GM21619 (cell line): ENCODE results near the gene CACNA2D3.

Experiments
- ATAC-seq: cut with Tn5 transposase; IDR thresholded peaks from one replicate; pipeline ENCODE4 v1.9.1; 2021; ENCODE audit not compliant: unreplicated experiment

CACNA2D3 gene

DNA sequence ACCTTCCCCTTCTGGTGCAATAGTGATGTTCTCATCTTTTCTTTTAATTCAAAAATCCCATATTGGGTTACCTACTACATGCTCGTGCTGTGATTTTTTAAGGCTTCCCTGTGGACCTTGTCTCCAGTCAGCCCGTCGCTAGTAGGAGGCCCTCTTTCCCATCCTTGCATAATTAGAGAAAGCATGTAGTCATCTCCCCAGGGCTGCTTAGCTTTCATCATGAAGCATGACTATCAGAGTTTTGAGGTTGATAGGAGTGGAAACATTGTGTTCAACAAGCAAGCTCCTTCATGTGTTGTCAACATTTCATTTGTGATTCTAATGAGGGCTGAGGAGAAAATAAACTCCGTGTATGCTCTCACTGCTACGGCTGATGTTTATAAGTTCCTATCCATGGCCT, 814.2 kb downstream of the CACNA2D3 start:
- no peak for ATAC-seq

DNA sequence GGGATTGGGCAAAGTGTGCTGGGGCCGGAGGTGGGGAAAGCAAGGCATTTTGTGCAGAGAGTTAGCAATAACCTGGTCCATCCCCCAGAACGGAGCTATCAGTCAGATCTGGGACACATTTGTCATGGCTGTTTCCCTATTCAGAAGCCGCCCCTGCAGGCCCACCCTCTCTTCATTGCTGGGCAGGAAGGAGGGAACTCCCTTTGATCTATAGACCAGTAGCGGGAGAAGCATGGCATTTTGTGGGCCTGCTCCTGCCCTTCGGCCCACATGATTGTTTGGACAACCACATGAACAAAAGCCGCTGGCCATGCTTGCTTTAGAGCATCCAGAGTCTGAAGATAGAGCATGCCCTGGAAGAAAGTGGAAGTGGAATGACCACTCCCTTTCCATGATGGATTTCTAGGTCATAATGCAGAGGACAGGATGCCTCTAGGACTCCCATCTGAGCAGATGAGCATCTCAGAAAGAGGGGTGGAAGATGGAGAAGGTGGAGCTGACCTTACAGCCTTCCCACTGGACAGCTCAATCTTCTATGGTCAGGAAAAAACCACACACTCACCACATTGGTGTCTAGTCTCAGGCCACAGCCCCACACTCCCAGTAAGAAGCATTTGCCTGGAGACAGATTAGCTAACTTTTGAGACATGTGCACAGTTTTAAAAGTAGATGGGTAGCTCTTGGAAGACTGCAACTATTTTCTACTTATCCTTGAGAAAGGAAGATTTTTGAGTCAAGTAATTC, 817.4 kb downstream of the CACNA2D3 start:
- no peak for ATAC-seq

DNA sequence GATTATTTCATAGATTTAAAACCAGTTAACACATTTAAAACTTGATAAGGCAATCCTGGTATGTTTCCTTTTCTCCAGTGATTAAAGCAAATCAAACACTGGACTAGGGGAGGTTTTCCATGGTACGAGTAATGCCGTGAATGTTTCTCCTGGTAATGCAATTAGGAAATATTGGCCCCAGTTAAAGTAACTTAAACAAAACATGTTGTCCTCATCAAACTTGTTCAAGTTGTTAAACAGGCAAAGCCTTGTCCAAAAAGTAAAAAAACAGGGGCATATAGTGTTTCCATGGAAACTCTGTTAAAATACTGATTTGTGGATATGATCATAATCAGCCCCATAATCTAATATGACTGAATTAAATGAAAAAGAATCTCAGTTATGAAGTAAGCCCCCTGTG, 818.6 kb downstream of the CACNA2D3 start:
- ATAC-seq: no peak

DNA sequence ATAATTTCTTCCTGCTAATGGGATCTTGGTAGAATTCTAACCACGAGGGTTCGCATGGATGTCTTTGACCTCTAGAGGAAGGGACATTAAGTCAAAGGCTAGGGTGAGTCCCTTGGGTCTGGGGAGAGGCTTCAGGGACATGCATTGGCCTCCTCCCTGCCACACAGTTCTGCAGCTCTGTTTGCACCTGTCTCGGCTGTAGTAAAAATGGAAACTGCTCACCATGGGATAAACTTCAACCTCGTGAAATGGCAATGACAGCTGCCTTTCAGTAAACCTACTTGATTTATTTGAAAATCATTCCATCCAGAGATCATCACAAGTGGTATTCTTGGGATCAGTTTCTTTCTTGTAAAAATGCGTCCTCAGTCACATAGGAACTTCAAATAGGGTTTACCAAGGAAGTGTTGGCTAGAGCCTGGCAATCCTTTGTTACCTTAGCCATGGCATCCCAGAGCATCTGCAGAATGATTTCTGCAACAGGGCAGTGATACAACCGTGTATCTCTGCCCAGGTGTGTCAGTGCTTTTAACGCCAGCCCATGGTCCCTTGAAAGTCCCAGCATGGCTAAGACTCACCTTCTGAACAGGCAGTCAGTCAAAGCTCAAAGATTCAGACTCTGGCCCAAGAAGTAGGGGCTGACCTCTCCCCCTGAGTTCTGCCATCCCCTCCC, 819.5 kb downstream of the CACNA2D3 start:
- no peak for ATAC-seq

DNA sequence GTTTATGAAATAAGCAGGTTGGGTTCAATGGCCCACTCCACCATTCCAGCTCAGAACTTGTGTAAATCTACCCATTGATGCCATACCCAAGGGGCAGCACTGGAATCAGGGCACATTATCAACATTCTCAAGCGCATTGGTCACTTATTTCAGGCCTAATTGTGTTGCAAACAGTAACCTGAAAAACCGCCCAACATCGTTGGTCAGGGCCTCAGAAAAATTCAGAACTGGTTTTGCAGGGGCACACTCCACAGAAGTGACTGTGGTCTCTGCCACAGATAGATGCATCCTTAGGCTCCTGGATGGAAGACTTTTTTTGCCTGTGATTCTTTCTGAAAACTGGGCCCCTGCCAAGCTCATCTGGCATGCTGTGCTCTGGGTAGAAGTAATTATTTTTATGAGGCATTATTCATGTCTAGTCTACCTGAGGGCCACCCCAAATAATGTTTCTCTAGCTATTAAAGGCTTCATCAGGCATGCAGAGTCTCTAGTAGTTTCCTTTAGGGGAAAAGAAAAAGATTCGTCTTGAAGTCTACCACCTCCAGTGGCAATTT, 827.2 kb downstream of the CACNA2D3 start:
- ATAC-seq: no peak

DNA sequence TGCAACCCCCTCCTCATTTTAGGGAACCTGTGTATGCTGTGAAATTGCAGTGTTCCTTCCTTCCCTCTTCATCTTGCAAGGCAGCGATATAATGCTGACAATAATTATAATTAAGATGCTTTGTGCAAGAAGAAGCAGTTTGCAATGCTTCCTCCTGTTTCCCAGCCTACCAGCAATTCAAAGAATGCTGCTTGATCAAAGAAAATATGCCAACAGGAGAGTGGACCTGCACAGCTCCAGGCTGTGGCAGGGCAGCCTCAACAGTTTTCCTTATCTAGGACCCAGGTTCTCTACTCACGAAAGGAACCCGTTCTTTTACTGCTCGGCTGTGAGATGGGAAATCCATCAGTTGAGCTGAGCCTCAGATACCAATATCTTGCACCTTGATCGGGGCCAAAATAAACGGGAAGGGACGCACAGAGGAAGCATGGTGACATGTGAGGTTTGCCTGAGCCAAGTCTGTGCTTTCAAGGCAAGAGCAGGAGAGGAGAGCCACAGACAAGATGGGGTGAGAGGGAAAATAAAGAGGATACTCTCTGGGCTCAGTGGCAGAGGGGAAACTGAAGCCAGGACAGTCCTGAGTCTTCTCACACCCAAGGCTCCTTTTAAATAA, 828.1 kb downstream of the CACNA2D3 start:
- no peak for ATAC-seq

DNA sequence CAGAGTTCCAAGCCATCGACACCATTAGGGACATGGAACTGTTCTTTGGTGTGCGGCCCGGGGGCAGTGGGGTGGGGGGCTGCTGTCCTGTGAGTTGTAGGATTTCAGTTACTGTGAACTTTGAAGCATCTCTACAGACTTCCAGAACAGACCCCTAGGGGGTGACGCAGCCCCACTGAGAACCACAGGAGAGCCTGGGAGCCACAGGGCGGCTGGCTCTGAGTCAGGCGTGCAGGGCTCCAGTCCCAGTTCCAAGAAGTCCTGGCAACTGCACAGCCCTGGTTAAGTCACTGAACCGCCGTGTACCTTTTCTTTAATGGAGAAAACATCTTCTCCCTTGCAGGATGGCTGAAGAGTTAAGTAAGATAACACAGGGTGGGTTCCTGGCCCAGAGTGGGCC, 829.1 kb downstream of the CACNA2D3 start:
- no peak for ATAC-seq

DNA sequence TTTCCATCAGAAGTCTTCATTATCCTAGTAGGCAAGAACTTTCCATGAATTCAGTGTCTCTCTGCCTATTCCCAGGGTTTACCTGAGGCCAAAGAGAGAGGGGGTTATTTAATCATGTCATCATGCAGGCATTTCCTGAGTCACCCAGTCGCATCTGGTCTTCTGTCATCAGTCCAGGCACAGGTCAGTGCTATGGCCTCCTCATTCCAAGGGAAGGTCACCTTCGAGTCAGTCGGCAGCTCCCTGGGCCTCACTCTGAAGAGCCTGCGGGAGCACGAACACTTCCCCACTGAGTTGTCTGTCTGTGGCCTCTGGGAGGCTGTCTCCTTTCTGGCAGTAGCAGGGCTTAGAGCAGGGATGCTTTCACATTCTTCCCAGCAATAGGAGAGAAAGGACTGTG, 831.7 kb downstream of the CACNA2D3 start:
- ATAC-seq: no peak

DNA sequence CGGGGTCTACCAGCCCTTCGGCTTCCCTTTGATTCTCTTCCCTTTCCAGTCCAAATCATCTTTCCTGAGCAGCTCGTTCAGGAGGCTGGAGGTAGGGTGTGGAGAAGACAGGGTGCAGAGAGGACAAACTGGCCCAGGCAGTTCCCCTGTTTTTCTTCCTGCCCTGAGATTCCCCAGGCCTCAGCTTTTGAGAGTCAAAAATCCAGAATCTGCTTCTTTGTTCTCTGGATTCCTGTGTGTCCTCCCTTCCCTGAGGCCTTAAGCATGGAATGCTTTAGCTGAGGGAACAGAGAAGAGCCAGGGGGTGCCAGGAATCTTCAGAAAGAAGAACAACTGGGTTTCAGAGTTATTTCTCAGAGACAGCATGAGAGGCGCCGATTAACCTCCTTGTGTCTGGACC, 832.2 kb downstream of the CACNA2D3 start:
- no peak for ATAC-seq

DNA sequence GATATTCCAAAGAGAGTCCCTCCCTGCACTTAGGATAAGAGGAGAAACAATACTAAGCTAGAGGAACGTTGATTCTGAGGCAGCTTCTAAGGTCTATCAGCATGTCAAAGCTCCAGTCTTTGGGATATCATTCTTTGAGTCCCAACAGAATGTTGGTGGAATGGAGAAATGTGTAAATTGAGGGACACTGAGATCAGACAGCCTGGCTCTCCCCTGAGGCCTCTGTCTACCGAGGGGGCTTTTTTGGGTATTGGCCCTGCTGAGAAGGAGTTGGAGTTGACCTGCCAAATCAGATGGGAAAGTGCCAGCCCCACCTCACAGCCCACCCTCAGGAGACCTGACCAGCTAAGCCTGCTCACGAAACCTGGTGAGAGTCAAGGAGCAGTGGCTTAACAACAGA, 833.1 kb downstream of the CACNA2D3 start:
- ATAC-seq: no peak

DNA sequence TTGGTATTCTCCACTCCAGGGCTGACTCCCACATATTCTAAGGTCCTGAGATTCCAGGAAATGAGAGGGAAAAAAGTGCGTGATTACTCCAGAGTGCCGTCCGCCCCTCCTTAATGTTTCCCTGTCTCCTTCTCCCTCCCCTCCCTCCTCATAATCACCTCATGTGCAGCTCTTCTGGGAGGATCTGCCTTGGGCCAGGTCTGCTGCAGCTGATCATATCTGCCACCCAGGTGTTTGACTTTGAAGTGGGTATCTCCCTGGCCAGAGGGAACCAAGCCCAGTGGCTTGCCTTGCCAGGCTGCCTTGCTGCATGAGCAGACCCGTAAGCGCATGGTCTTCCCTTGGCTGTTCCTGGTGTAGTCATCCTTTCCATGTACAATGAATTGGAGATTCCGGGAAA, 833.6 kb downstream of the CACNA2D3 start:
- ATAC-seq: no peak

DNA sequence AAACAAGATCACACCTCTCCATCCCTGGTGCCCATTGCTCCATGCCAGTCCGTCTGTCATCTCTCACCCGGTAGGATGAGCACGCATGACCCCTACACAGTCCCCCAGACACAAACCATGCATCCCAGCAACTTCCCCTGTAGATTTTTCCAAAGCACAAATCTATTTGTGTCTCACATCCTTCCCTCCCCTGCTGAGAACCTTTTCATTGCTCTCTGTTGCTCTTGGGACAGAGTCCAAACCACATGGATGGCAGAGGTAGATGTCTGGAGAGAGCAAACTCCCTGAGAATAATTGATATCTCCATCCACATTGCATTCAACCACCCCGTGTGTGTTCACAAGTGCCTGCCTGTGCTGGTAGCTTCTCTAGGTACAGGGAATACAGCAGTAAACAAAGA, 835.4 kb downstream of the CACNA2D3 start:
- no peak for ATAC-seq

DNA sequence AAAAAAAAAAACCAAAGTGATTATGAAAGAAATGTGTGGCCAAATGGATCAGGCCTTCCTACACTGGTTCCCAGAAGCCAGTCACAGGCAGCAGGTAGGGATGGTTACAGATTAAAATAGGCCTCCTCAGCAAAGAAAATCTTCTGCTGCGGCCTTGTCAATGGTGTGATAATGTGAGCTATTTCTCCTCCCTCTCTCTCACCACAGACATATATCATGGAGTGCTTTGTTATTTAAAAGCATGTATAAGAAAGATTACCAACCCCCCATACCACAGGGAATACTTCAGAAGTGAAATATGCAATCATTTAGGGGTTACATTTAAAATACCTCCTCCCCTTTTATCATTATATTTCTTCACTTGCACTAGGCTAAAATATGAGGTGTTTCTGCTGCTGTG, 837.7 kb downstream of the CACNA2D3 start:
- ATAC-seq: no peak

DNA sequence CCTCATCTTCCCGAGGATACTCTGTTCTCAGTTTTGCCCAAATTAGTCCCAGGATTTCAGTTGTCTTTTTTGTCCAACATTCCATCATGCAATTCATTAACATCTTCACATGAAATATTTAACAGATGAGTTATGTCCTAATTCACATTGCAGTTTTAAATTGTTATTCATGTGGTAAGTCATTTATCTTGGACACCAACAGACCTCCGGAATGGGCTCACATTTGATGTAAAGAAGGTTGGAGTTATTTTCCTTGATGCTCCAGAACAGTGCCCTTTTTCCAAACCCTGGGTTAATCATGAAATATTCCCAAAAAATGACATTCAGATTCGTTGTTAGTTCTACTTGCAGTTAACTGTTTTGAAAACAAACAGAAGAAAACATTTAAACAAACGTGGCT, 838.3 kb downstream of the CACNA2D3 start:
- no peak for ATAC-seq

DNA sequence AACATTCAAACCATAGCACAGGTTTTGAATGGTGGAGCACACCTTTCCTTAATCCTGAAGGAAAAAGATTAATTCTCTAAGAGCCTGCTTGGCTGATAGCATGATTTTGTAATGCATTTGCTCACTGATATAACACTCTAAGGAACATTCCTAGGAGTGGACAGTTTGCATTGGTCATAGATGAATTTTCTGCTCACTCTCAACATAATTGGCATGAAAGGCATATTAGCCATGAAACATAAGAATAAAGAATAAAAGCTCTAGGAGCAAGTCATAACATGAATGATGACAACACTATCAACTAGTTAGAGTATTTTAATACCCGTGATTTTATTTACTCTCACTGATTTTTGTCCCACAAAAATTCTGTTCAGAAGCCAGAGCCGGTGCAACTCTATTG, 839.8 kb downstream of the CACNA2D3 start:
- no peak for ATAC-seq

DNA sequence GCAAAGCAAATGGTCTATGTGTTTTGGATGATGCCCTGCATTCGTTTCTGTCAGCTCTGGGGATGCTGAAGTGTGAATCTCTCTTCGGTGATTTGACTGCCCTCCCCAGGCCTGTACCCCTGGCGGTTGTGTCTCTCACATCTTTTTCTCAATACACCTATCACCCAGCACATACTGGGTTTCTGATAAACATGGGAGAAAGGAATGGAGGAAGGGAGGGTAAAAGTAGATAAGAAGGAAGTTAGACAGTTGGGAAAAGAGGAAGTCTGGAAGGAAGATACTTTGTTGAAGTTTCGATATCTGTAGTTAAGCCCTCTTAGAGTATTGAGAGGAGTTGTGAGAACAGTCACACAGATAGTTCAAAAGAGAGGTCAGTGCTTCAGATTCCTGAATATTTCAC, 841.3 kb downstream of the CACNA2D3 start:
- no peak for ATAC-seq

DNA sequence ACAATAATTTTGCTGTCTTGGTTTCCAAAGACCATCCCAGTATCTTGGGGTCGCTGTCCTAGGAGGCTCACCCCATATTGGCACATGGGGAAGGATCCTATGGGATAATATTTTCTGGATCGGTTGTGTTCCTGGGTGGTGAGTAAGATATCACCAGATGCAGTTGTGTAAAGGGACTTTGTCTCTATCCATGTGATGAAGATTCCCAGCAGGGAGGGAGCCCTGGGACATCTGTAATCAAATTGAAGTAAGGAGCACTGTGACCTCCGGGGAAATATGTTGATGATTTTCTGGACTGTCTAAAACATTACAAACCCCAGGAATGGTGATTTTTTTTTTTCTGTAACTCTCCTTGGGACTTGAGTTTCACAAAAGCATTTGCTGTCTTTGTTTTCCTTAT, 841.7 kb downstream of the CACNA2D3 start:
- ATAC-seq: no peak

DNA sequence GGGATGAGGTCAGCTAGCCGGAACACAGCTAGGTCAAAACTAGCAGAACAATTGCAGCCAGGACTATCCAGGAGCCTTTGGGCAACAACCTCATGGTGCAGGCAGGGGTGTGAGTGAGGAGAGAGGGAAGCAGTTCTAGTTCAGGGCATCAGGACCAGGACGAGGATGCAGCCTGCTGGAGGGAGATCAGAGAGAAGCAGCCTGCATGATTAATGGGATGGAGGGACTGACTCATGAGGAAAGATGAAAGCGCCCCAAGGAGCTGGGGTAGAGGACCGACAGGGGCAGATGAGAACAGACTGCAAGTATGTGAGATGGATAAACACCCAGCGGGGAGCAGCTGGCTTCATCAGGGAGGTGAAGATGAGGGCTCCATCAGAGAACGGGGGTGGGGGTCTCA, 843.4 kb downstream of the CACNA2D3 start:
- ATAC-seq: no peak

DNA sequence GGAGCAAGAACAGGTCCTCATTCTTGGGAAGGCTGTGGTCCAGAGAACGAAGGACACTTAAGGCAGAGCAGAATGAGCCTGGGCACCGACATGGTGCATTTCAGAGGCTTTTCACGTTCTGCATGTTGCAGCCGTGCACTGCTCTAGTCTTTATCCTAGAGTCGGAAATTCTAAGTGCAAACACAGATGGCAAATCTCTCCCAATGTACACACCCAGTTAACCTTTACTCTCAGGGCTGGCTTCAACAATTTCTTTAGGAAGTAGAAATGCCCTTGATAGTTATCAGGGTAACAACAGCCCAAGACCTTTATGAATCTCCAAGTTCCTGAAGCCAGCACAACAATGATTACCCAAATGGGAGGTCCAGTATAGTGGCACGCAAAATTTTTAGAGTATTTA, 844.6 kb downstream of the CACNA2D3 start:
- no peak for ATAC-seq

DNA sequence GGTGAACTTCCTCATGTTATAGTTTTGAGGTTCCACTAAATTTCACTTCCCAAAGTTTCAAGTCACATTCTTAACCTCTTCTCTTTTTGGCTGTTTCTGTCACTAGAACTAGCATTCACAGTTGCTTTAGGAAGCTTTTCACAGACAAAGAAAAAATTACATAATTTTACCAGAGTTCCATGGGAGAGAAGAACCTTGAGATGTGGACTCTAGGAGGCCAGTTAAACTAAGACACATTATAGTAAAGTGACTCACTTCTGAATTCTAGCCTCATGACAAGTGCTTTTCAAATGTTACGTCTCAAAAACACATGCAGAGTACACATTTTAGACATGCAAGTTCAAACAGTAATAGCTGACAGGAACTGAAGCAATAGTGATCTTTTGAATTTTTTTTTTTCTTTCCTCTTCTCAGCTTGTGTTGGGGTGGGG, 845.4 kb downstream of the CACNA2D3 start:
- ATAC-seq: no peak

DNA sequence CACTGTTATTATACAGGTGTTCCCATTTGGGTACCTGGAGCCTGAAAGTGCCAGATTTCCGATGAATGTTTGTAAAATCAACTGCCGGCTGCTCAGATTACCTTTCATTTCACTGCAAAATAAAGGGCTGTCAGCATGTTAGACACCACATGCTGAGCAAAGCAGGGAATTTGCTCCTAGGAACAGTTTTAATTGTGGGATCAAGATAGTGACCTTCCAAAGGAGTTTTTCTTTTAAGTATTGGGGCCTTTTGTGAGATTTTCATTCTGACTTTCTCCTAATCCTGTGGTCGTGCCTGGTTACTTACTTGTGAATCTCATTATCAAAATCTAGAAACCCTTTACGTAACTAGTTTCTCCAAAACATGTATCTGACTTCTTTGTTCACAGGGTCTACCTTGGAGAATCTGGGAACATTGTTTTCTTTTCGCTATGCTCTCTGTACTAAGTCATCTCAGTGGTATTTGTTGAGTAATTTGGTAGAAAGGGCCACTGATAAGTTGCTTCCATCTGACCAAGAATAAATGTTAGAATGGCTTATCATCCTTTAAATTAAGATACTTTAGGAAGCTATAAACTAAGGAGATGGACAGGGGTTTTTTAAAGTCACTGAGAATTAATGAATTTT, 846.3 kb downstream of the CACNA2D3 start:
- ATAC-seq: no peak

DNA sequence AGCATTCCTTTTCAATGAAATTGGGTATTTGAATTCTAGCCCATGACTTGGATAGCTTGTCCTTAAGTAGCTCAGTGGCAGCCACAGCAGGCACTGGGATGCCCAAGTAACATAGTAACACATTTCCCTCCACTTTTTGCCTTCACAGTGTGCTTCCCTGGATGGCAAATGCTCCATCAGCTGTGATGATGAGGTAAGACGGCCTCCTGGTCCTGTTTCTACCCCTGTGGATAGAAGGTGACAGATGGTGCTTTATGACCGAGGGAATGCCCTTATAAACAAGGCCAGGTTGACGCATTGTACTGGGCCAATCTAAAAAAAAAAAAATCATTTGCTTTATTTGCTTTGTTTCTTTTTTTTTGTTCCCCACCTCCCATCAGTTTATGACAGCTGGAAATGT, 847.3 kb downstream of the CACNA2D3 start:
- ATAC-seq: no peak
